Astrocyte (in vitro differentiated cells and primary cell): ENCODE measurements around the gene MEGF6. TPM values are rescaled to one million over a fixed set of nuclear protein-coding genes. Genes with fewer than 3 reads are reported as not detected.

Experiments
- DNase-seq: peaks from one replicate; pipeline ENCODE4 v3.0.0-alpha.2; 2010; ENCODE audit warnings: low read depth
- FAIRE-seq: peaks from 2 replicates; lab custom pipeline; 2011; peaks lifted over from hg19 to GRCh38; lab: Jason Lieb, UNC
- H2AFZ ChIP-seq: 2 replicates; pipeline ENCODE4 v1.6.0; 2012; ENCODE audit warnings: low read depth, low read length, inconsistent platforms
- H3K27ac ChIP-seq: 2 replicates; pipeline ENCODE4 v1.5.1; 2011; ENCODE audit warnings: low read depth, low read length, inconsistent platforms
- H3K27me3 ChIP-seq: 2 replicates; pipeline ENCODE4 v1.6.0; 2011; ENCODE audit warnings: low read length, inconsistent platforms; ENCODE audit not compliant: insufficient read depth
- H3K36me3 ChIP-seq: 2 replicates; pipeline ENCODE4 v1.5.1; 2011; ENCODE audit warnings: low read length, inconsistent platforms; ENCODE audit not compliant: insufficient read depth
- H3K4me1 ChIP-seq: 2 replicates; pipeline ENCODE4 v1.5.1; 2011; ENCODE audit warnings: low read length, inconsistent platforms; ENCODE audit not compliant: insufficient read depth
- H3K4me2 ChIP-seq: 2 replicates; pipeline ENCODE4 v1.6.0; 2012; ENCODE audit warnings: low read length, inconsistent platforms
- H3K4me3 ChIP-seq: 2 replicates; pipeline ENCODE4 v1.5.1; 2011; ENCODE audit warnings: low read depth, mild to moderate bottlenecking, low read length, inconsistent platforms; ENCODE audit not compliant: insufficient read depth
- H3K79me2 ChIP-seq: 2 replicates; pipeline ENCODE4 v1.6.0; 2012; ENCODE audit warnings: mild to moderate bottlenecking, low read length, inconsistent platforms; ENCODE audit not compliant: insufficient read depth
- H3K9ac ChIP-seq: 2 replicates; pipeline ENCODE4 v1.6.0; 2012; ENCODE audit warnings: mild to moderate bottlenecking, low read length, inconsistent platforms
- H3K9me3 ChIP-seq: 2 replicates; pipeline ENCODE4 v1.5.1; 2012; ENCODE audit warnings: low read depth, mild to moderate bottlenecking, low read length, inconsistent platforms; ENCODE audit not compliant: insufficient read depth
- H4K20me1 ChIP-seq: 2 replicates; pipeline ENCODE4 v1.6.0; 2012; ENCODE audit warnings: low read length, inconsistent platforms; ENCODE audit not compliant: insufficient read depth
- H3K27ac Mint-ChIP-seq: one replicate; pipeline ENCODE4 v1.8.0; 2021; ENCODE audit warnings: mild to moderate bottlenecking, mixed read lengths; ENCODE audit not compliant: unreplicated experiment
- H3K27me3 Mint-ChIP-seq: one replicate; pipeline ENCODE4 v1.8.0; 2021; ENCODE audit warnings: low read depth, mixed read lengths; ENCODE audit not compliant: unreplicated experiment
- H3K36me3 Mint-ChIP-seq: one replicate; pipeline ENCODE4 v1.8.0; 2021; ENCODE audit warnings: low read depth, mixed read lengths; ENCODE audit not compliant: unreplicated experiment
- H3K4me1 Mint-ChIP-seq: one replicate; pipeline ENCODE4 v1.8.0; 2021; ENCODE audit warnings: low read depth, mixed read lengths; ENCODE audit not compliant: unreplicated experiment
- H3K4me3 Mint-ChIP-seq: one replicate; pipeline ENCODE4 v1.8.0; 2021; ENCODE audit warnings: mild to moderate bottlenecking, moderate library complexity, mixed read lengths; ENCODE audit not compliant: unreplicated experiment
- H3K9me3 Mint-ChIP-seq: one replicate; pipeline ENCODE4 v1.8.0; 2021; ENCODE audit warnings: mild to moderate bottlenecking, mixed read lengths; ENCODE audit not compliant: unreplicated experiment
- EZH2 ChIP-seq: IDR thresholded peaks from 2 replicates; pipeline ENCODE4 v1.6.1; 2012; ENCODE audit warnings: mild to moderate bottlenecking, low read length, inconsistent platforms; ENCODE audit not compliant: insufficient read depth
- total RNA-seq: library from RNA; stranded (reverse); gene quantifications from 2 replicates; pipeline ENCODE4 v1.2.1, GENCODE V29; 2021
- TF ChIP-seq, protein P1 (sequence below): IDR thresholded peaks from 2 replicates; pipeline ENCODE4 v1.5.1; 2011; ENCODE audit warnings: low read depth, mild to moderate bottlenecking, inconsistent platforms, low read length, moderate library complexity; ENCODE audit not compliant: insufficient read depth

The MEGF6 gene
- total RNA-seq, 1 donor from 2014 or later: 14.8 TPM

DNA sequence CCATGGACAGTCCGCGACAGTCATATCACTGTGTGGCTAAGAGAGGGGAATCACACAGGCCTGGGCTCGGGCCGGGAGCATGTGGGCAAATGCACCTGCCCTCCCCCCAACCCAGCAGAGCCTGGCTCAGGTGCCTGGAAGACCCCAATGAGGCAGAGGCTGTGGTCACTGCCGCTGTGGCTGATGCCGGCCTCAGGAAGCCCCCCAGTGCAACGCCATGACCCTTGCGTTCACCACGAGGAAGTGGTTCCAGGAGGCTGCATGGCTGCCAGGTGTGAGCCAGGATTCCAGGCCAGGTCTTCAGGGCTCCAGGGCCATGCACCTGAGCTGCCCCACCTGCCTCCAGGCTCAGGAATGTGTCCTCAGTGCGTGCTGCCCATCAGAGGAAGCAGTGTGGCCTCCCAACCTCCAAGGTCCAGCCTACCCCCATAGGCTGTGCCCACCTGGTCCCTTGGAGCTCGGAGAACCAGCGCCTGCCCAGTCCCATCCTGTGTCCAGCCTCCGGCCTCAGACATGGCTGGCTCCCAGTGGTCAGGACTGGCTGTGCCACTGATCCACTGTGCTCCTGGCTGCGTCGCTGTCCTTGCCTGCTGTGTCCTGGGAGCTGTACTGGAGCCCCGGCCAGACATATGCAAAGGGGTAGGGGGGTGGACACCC lies 148.8 kb downstream of the MEGF6 start:
- DNase-seq (no peak), FAIRE-seq (no peak)
- Histone ChIP-seq H3K4me2 (no peak overlapping the region), H3K9ac (no peak overlapping the region), H3K4me1 (peaks cover 8% of the 10 kb centered on the region), H4K20me1 (no peaks in the 10 kb centered on the region), H2AFZ (no peak overlapping the region), H3K79me2 (no peaks in the 10 kb centered on the region), H3K27ac (no peak overlapping the region), H3K36me3 (no peaks in the 10 kb centered on the region), H3K4me3 (no peak overlapping the region), H3K9me3 (no peaks in the 10 kb centered on the region), H3K27me3 (peaks cover 2% of the 10 kb centered on the region)
- H3K27ac Mint-ChIP-seq: no peak overlapping the region
- TF ChIP-seq, protein P1, sequence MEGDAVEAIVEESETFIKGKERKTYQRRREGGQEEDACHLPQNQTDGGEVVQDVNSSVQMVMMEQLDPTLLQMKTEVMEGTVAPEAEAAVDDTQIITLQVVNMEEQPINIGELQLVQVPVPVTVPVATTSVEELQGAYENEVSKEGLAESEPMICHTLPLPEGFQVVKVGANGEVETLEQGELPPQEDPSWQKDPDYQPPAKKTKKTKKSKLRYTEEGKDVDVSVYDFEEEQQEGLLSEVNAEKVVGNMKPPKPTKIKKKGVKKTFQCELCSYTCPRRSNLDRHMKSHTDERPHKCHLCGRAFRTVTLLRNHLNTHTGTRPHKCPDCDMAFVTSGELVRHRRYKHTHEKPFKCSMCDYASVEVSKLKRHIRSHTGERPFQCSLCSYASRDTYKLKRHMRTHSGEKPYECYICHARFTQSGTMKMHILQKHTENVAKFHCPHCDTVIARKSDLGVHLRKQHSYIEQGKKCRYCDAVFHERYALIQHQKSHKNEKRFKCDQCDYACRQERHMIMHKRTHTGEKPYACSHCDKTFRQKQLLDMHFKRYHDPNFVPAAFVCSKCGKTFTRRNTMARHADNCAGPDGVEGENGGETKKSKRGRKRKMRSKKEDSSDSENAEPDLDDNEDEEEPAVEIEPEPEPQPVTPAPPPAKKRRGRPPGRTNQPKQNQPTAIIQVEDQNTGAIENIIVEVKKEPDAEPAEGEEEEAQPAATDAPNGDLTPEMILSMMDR: no peak
- TF ChIP-seq EZH2: no peak
- H3K36me3 Mint-ChIP-seq: no peaks in the 10 kb centered on the region
- H3K27me3 Mint-ChIP-seq: peaks cover 8% of the 10 kb centered on the region
- peaks cover 20% of the 10 kb centered on the region for H3K4me1 Mint-ChIP-seq
- H3K9me3 Mint-ChIP-seq: no peaks in the 10 kb centered on the region
- no peak overlapping the region for H3K4me3 Mint-ChIP-seq

GRCh38 chr1:3461934-3462275 lies 149.4 kb downstream of the MEGF6 start:
- no peak for FAIRE-seq
- H3K27me3 Mint-ChIP-seq: peaks cover 10% of the 10 kb centered on the region

More at GRCh38 chr1:3461934-3462275, 149.4 kb downstream of the MEGF6 start:
- Histone ChIP-seq H3K36me3 (no peaks in the 10 kb centered on the region), H3K9ac (no peak overlapping the region), H3K79me2 (no peaks in the 10 kb centered on the region), H4K20me1 (no peaks in the 10 kb centered on the region), H2AFZ (no peak overlapping the region), H3K4me3 (no peak overlapping the region), H3K9me3 (no peaks in the 10 kb centered on the region), H3K4me2 (no peak overlapping the region), H3K4me1 (peaks cover 8% of the 10 kb centered on the region), H3K27me3 (peaks cover 2% of the 10 kb centered on the region), H3K27ac (no peak overlapping the region)
- Mint-ChIP-seq H3K4me3 (no peak overlapping the region), H3K36me3 (peaks cover 2% of the 10 kb centered on the region), H3K27ac (no peak overlapping the region), H3K4me1 (peaks cover 20% of the 10 kb centered on the region), H3K9me3 (no peaks in the 10 kb centered on the region)
- no peak for DNase-seq
- TF ChIP-seq, protein P1: no peak
- TF ChIP-seq EZH2: no peak
